CD14-positive monocyte (primary cell): Measurements from ENCODE around the gene ERICH4. TPM values are rescaled to one million over a fixed set of nuclear protein-coding genes. Genes with fewer than 3 reads are reported as not detected.
A peak's percentile ranks its signal among the peaks of the same experiment; 100 is the strongest.

ENCODE experiments used
- DNase-seq, 3 donors: peaks; one replicate each; pipeline ENCODE4 v3.0.0-alpha.2; 2011 to 2022
- H2AFZ ChIP-seq: 2 replicates; pipeline ENCODE4 v1.6.0; 2012; ENCODE audit warnings: mild to moderate bottlenecking, low read depth, low read length, inconsistent platforms; ENCODE audit not compliant: insufficient read depth, poor library complexity, severe bottlenecking
- H3K27ac ChIP-seq, 2 donors: 1 replicate in 1 of 2; 2 replicates in 1 of 2; pipeline ENCODE4 v1.5.1; 2012 to 2013; ENCODE audit warnings: low read length in 2 of 2, control low read depth in 1 of 2, inconsistent platforms in 1 of 2, low read depth in 1 of 2, mild to moderate bottlenecking in 1 of 2
- H3K27me3 ChIP-seq, 2 donors: one replicate each; pipeline versions ENCODE4 v1.6.0 to v1.6.1; 2011 to 2013; ENCODE audit warnings: low read length in 2 of 2; ENCODE audit not compliant: control insufficient read depth in 2 of 2, insufficient read depth in 2 of 2
- H3K36me3 ChIP-seq, 2 donors: replicated peaks in 1 of 2; 1 replicate in 1 of 2; 2 replicates in 1 of 2; pipeline versions ENCODE4 v1.5.1 to v1.6.1; 2012 to 2013; ENCODE audit warnings: low read length in 2 of 2, control low read depth in 1 of 2, inconsistent platforms in 1 of 2, mild to moderate bottlenecking in 1 of 2; ENCODE audit not compliant: insufficient read depth in 2 of 2, control insufficient read depth in 1 of 2
- H3K4me1 ChIP-seq, 2 donors: 1 replicate in 1 of 2; 2 replicates in 1 of 2; pipeline versions ENCODE4 v1.5.1 to v1.6.1; 2012 to 2013; ENCODE audit warnings: low read length in 2 of 2, control low read depth in 1 of 2, inconsistent platforms in 1 of 2, mild to moderate bottlenecking in 1 of 2, moderate library complexity in 1 of 2; ENCODE audit not compliant: insufficient read depth in 2 of 2, control insufficient read depth in 1 of 2
- H3K4me2 ChIP-seq: replicated peaks from 2 replicates; pipeline ENCODE3; 2012; ENCODE audit warnings: low read length, moderate library complexity, mild to moderate bottlenecking; ENCODE audit not compliant: poor library complexity, severe bottlenecking; ENCODE audit errors: extremely low read depth
- H3K4me3 ChIP-seq, 3 experiments: fragments of 200-600 bp in 1 of 3; sonication (generic) in 1 of 3; replicated peaks in 1 of 3; 1 replicate in 2 of 3; 2 replicates in 1 of 3; pipeline ENCODE4 v1.5.1; 2011 to 2013; ENCODE audit warnings: low read length in 3 of 3, mild to moderate bottlenecking in 3 of 3, control low read depth in 2 of 3, low read depth in 2 of 3, inconsistent platforms in 1 of 3, moderate library complexity in 1 of 3
- H3K79me2 ChIP-seq: 2 replicates; pipeline ENCODE4 v1.6.0; 2012; ENCODE audit warnings: mild to moderate bottlenecking, control low read depth, inconsistent platforms, low read length, moderate library complexity; ENCODE audit not compliant: insufficient read depth
- H3K9ac ChIP-seq: 2 replicates; pipeline ENCODE4 v1.6.0; 2017; ENCODE audit warnings: low read length, mild to moderate bottlenecking; ENCODE audit not compliant: insufficient read depth, poor library complexity, severe bottlenecking
- H3K9me3 ChIP-seq, 2 donors: replicated peaks in 1 of 2; 1 replicate in 1 of 2; 2 replicates in 1 of 2; pipeline versions ENCODE4 v1.5.1 to v1.6.1; 2012 to 2013; ENCODE audit warnings: low read length in 2 of 2, control low read depth in 1 of 2; ENCODE audit not compliant: control insufficient read depth in 1 of 2, insufficient read depth in 1 of 2
- H4K20me1 ChIP-seq: 2 replicates; pipeline ENCODE4 v1.6.0; 2012; ENCODE audit warnings: mild to moderate bottlenecking, low read length, control low read depth, moderate library complexity; ENCODE audit not compliant: insufficient read depth
- H3K27ac Mint-ChIP-seq, 7 donors: one replicate each; pipeline ENCODE4 v1.8.0; 2020; ENCODE audit warnings: mild to moderate bottlenecking in 7 of 7, mixed read lengths in 7 of 7, moderate library complexity in 6 of 7, inconsistent platforms in 2 of 7
- H3K27me3 Mint-ChIP-seq, 3 donors: one replicate each; pipeline ENCODE4 v1.8.0; 2021 to 2022; ENCODE audit warnings: low read depth in 3 of 3, mild to moderate bottlenecking in 3 of 3, mixed read lengths in 3 of 3, moderate library complexity in 3 of 3, inconsistent platforms in 1 of 3
- H3K36me3 Mint-ChIP-seq, 2 donors: one replicate each; pipeline ENCODE4 v1.8.0; 2020; ENCODE audit warnings: mixed read lengths in 2 of 2, inconsistent platforms in 1 of 2, mild to moderate bottlenecking in 1 of 2
- H3K4me1 Mint-ChIP-seq: one replicate; pipeline ENCODE4 v1.8.0; 2020; ENCODE audit warnings: mild to moderate bottlenecking, mixed read lengths
- H3K4me3 Mint-ChIP-seq, 2 donors: one replicate each; pipeline ENCODE4 v1.8.0; 2020; ENCODE audit warnings: mild to moderate bottlenecking in 2 of 2, mixed read lengths in 2 of 2, moderate library complexity in 1 of 2
- H3K9me3 Mint-ChIP-seq, 7 donors: one replicate each; pipeline ENCODE4 v1.8.0; 2020 to 2022; ENCODE audit warnings: mixed read lengths in 7 of 7, mild to moderate bottlenecking in 6 of 7, moderate library complexity in 6 of 7, inconsistent platforms in 2 of 7
- WGBS: methylation state at CpG from one replicate; pipeline ENCODE4 v1.1.5; 2013; ENCODE audit warnings: missing lambda C conversion rate; ENCODE audit not compliant: insufficient coverage; 5-methylcytosine and 5-hydroxymethylcytosine counted together
- intact Hi-C, 2 donors: fragments of 100-400 bp; cut with micrococcal nuclease; formaldehyde crosslinking; loops; one replicate each; pipeline versions ENCODE4 v1.15.0 to v1.15.1; 2023
- polyA plus RNA-seq, 3 donors: library from polyadenylated mRNA; depleted of rRNA in 1 of 3; unstranded in 2 of 3; stranded (reverse) in 1 of 3; fragments of 300-500 nt in 2 of 3; fragments of >200 nt in 1 of 3; fragmentation: Illumina TruSeq in 2 of 3; gene quantifications; 1 replicate in 2 of 3; 2 replicates in 1 of 3; pipeline ENCODE4 v1.2.3, GENCODE V29; 2012 to 2021
- TF ChIP-seq, protein P1 (sequence below): fragments of 200-600 bp; IDR thresholded peaks from one replicate; pipeline ENCODE4 v1.8.0; 2022; ENCODE audit warnings: antibody characterized with exemption, mild to moderate bottlenecking

Gene ERICH4
- polyA plus RNA-seq, 3 donors, result 0.09 TPM; not detected in 2

DNA sequence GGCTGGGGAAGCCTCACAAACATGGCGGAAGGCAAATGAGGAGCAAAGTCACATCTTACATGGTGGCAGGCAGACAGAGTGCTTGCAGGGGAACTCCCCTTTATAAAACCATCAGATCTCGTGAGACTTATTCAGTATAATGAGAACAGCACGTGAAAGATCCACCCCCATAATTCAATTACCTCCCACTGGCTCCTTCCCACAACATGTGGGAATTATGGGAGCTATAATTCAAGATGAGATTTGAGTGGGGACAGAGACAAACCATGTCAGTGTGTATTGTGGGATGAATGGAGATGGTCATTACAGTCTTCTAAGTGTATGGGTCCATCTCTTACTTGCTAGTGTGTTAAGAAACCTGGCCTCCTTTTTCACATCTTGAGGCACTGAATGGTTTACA is 40.9 kb upstream of the ERICH4 start:
- peaks cover 35 to 36% of the 10 kb centered on the region in 2 donors for H3K4me1 ChIP-seq
- Mint-ChIP-seq H3K27ac (peak overlapping the region in 1 of 7 donors; percentile 26), H3K4me1 (peaks cover 44% of the 10 kb centered on the region), H3K27me3 (no peaks in the 10 kb centered on the region), H3K9me3 (no peaks in the 10 kb centered on the region), H3K4me3 (no peak overlapping the region), H3K36me3 (peaks cover 16 to 34% of the 10 kb centered on the region in 2 donors)
- H3K27ac ChIP-seq, result no peak overlapping the region
- no CpG with 5 or more reads among the region's 3 CpGs for WGBS
- no peaks in the 10 kb centered on the region for H3K27me3 ChIP-seq
- H3K9ac ChIP-seq, result no peak overlapping the region
- no peak for DNase-seq
- no peak overlapping the region for H3K4me2 ChIP-seq
- peaks cover 84% of the 10 kb centered on the region for H3K79me2 ChIP-seq
- peaks cover 7% of the 10 kb centered on the region for H4K20me1 ChIP-seq
- peaks cover 11 to 26% of the 10 kb centered on the region in 2 donors for H3K36me3 ChIP-seq
- TF ChIP-seq, protein P1, sequence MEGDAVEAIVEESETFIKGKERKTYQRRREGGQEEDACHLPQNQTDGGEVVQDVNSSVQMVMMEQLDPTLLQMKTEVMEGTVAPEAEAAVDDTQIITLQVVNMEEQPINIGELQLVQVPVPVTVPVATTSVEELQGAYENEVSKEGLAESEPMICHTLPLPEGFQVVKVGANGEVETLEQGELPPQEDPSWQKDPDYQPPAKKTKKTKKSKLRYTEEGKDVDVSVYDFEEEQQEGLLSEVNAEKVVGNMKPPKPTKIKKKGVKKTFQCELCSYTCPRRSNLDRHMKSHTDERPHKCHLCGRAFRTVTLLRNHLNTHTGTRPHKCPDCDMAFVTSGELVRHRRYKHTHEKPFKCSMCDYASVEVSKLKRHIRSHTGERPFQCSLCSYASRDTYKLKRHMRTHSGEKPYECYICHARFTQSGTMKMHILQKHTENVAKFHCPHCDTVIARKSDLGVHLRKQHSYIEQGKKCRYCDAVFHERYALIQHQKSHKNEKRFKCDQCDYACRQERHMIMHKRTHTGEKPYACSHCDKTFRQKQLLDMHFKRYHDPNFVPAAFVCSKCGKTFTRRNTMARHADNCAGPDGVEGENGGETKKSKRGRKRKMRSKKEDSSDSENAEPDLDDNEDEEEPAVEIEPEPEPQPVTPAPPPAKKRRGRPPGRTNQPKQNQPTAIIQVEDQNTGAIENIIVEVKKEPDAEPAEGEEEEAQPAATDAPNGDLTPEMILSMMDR, result no peak
- no peaks in the 10 kb centered on the region for H3K9me3 ChIP-seq
- H3K4me3 ChIP-seq, result no peak overlapping the region
- intact Hi-C loops, result no loop called here
- H2AFZ ChIP-seq, result no peak overlapping the region

DNA sequence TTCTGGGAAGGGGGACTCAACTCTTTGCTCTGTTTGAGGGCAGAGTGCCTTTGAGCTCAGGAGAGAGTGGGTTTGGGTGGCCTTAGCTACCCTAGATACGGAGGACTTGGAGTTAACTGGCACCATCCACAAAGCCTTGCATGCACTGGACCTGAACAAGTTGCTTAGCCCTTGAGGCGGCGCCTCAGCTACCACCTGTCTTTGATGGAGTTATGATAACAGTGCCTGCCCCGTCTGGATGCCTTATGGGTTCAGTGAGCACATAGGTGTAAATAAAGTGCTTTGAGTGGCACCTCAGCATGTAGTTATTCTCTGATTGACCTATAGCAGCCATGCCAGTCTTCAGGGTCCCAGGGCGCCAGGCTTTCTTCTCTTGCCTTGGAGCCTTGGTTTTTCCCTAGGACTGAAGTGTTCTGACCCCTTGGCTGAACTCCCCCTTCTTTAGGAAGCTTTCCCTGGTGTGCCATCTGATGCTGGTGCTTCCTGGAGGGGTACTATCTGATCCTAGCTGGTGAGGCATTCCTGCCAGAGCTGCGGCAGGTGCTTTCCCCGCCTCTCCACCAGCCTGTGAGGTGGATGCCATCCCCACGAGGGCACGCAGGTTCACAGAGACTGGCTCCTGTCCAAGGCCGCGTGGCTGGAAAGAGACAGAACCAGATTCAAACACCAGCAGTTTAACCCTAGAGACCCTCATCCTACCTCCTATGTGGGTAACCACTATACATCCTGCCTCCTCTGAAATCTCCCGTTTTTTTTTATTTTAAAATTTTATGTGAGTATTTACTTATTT is 39.6 kb upstream of the ERICH4 start:
- Histone ChIP-seq H3K9me3 (no peaks in the 10 kb centered on the region), H3K27ac (no peak overlapping the region), H3K9ac (no peak overlapping the region), H3K36me3 (peaks cover 11 to 26% of the 10 kb centered on the region in 2 donors), H4K20me1 (peaks cover 7% of the 10 kb centered on the region), H3K4me2 (no peak overlapping the region), H2AFZ (no peak overlapping the region), H3K27me3 (no peaks in the 10 kb centered on the region), H3K4me1 (peaks cover 43 to 44% of the 10 kb centered on the region in 2 donors), H3K4me3 (no peak overlapping the region), H3K79me2 (peaks cover 78% of the 10 kb centered on the region)
- DNase-seq, result no peak
- 94% methylated on average over 7 of the region's 12 CpGs for WGBS
- peaks cover 20 to 41% of the 10 kb centered on the region in 2 donors for H3K36me3 Mint-ChIP-seq
- no peaks in the 10 kb centered on the region for H3K27me3 Mint-ChIP-seq
- no peaks in the 10 kb centered on the region for H3K9me3 Mint-ChIP-seq
- TF ChIP-seq, protein P1, result no peak
- H3K27ac Mint-ChIP-seq, result peak overlapping the region in 1 of 7 donors; percentile 37
- H3K4me3 Mint-ChIP-seq, result no peak overlapping the region
- intact Hi-C loops, result no loop called here
- peaks cover 54% of the 10 kb centered on the region for H3K4me1 Mint-ChIP-seq
